CD4-positive, alpha-beta T cell treated with Interferon alpha-2 for 1 hour (primary cell): ENCODE measurements around the gene ARHGAP10.
A peak's percentile ranks its signal among the peaks of the same experiment; 100 is the strongest.
"Not testable (repeated sequence)": the region's sequence is repeated elsewhere in the genome, so short reads cannot be mapped to it uniquely, and the experiment has no call there.

Experiments
- DNase-seq, 2 donors: peaks; one replicate each; pipeline ENCODE4 v3.0.0-alpha.2; 2020 to 2022

ARHGAP10 gene

GRCh38 chr4:147794787-147795413 is 63.0 kb downstream of the ARHGAP10 start:
- DNase-seq, result no peak

GRCh38 chr4:147799057-147799456 is 67.2 kb downstream of the ARHGAP10 start:
- DNase-seq, result not testable (repeated sequence)

DNA sequence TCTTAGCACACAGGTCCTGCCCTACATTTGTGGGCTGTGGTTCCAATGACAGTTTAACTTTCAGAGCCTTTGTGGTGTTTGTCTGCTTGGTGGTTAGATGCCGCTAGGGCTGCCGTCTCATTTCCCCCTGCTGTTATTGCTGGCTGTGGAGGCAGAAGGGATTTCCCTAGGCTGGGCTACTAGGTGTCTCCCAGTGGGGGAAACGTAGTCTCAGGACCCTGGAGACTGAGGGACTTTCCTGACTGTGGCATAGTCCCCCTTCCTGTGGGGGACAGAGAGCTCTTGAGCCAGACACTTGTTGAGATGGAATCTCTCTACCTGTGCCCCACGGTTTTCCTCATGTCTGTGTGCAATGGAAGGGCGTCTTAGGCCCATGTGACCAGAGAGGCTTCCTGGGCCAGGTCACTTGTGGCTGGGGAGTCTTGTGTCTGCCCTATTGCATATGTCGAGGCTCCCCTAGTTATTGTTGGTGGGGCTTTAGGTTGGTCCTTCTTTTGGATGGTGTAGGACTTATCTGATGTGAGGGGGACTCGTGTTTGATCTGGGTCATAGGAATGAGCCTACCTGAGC is 68.2 kb downstream of the ARHGAP10 start:
- DNase-seq, result peak; percentile 59 to 73

GRCh38 chr4:147801820-147802219 is 69.9 kb downstream of the ARHGAP10 start:
- DNase-seq, result no peak

GRCh38 chr4:147802346-147802745 is 70.5 kb downstream of the ARHGAP10 start:
- DNase-seq, result no peak

- DNase-seq, result no peak
Measured at GRCh38 chr4:147805946-147806345, 74.1 kb downstream of the ARHGAP10 start.

- DNase-seq, result no peak
Measured at GRCh38 chr4:147808447-147808846, 76.6 kb downstream of the ARHGAP10 start.

DNA sequence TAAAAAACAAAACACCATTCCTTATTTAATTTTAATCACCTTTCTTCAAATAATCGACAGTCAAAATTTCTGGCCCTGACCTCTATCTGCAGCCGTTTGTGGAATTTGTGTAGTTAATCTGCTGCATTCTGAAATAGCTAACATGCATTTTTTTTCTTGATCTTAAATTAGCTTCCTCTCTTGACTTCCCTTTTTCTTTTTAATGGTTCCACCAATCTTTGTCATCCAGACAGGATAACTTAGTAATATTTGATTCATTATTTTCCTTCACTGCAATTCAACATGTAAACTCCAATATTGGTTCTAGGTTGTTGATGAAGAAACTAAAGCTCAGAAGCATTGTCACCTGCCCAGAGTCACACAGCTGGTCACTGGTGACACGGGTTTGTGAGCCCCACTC is 77.3 kb downstream of the ARHGAP10 start:
- no peak for DNase-seq

DNA sequence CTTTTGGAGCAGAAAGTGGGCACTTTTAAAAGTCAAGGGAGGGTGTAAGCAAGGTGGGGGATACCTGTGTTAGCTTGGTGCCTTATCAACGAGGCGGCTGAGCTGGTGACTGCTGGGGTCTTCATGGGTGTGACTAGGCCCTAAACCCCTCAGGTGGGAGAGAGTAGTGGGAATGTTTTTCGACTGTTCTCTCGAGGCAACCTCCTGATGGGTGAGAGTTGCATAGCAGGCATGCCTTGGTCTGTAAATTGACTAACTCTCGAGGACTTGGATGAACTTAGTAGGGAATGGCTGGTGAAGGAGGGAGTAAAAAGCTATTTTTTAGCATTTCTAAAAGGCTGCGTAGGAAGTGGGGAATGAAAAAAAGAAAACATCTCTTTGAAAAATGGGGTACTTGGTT is 80.0 kb downstream of the ARHGAP10 start:
- DNase-seq, result no peak

GRCh38 chr4:147813109-147813773 is 81.4 kb downstream of the ARHGAP10 start:
- no peak for DNase-seq

GRCh38 chr4:147813973-147814372 is 82.1 kb downstream of the ARHGAP10 start:
- no peak for DNase-seq

- no peak for DNase-seq
Measured at GRCh38 chr4:147814376-147814775, 82.5 kb downstream of the ARHGAP10 start.

- no peak for DNase-seq
Measured at GRCh38 chr4:147815741-147816140, 83.9 kb downstream of the ARHGAP10 start.

DNA sequence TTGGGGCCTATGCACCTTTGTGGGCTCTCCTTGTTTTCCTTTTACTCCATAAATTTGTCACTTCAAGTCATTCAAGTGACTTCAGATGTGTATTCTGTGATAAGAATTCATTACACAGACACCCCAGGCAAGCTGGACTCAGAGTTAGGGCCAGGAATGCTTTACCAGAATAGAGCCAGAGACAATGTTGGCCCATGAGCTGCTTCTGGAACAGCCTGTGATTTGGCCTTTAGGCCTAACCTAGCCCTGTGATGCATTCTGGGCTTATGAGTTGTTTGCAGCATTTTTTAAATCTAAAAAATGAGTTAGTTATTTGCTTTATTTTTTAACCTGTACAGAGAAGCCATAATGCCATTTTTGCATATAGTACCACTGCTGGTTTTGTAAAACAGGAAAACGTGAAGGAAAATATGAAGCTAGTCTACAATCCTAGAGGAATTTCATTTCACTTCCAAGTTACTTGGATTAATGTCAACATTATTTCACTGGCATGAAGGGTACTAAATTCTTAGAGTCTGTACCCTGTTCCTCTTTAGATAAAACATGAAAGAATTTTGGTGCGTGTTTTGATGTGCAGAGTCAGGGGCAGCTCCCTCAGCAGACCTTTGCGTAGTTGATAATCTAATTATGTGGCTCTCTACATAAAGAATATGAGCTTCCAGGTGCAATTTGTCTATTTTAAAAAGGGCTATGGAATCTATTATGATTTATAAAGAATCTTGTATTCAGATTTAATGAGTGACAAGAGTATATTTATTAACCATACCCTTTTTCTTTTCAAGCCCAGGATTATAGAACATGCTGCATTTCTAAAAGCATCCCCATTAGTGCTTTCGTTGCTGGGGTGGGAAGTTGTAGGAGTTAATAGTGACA is 84.7 kb downstream of the ARHGAP10 start:
- DNase-seq, result no peak

GRCh38 chr4:147820975-147821374 is 89.1 kb downstream of the ARHGAP10 start:
- no peak for DNase-seq

GRCh38 chr4:147821555-147821954 is 89.7 kb downstream of the ARHGAP10 start:
- DNase-seq, result no peak

GRCh38 chr4:147822128-147822527 is 90.2 kb downstream of the ARHGAP10 start:
- DNase-seq, result no peak

DNA sequence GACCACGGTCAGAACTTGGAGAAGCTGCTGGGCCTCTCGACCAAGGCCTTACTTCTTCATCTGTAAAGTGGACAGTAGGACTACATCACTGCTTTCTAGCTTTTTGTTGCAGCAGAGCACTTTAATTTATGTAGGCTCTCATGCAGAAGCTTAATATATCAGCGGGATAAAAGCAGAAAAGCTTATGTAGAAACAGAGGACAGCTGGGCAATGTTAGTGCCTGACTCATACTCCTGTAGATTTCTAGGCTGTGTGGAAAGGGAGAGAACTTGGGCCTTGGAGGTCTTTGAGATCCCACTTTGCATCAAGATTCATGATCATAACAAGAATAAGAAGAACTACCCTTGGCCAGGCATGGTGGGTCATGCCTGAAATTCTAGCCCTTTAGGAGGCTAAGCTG is 91.2 kb downstream of the ARHGAP10 start:
- no peak for DNase-seq

- DNase-seq, result no peak
Measured at GRCh38 chr4:147824316-147824715, 92.4 kb downstream of the ARHGAP10 start.

DNA sequence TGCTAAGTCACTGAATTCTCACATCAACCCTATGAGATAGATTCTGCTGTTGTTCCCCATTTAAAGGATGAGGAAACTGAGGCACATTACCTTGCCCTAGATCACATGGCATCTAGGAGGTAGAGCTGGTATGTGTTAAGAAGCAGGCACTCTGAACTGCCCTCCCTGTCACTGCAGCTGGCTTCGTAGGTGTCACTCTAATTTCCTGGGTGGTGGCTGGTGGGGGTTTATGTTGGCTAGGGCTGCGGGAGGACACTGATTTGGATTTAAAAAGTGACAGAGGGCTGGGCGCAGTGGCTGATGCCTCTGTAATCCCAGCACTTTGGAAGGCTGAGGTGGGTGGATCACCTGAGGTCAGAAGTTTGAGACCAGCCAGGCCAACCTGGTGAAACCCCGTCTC is 93.0 kb downstream of the ARHGAP10 start:
- no peak for DNase-seq

GRCh38 chr4:147825451-147826287 is 93.8 kb downstream of the ARHGAP10 start:
- DNase-seq, result no peak

DNA sequence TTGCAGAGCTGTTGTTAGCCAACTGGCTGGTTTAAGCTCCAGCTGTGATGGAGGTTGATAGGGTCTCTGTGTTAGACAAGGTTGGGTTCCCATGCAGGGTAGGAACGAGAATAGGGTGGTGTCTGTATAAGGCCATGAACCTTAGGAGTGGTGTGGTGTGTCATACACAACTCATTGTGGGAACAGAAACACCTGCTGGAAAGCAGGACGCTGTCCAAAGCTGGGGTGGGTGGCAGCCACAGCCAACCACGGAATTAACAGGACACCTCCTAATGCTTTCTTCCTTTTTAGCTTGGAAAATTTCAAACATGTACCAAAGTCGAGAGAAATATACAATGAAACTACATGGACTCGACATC is 94.4 kb downstream of the ARHGAP10 start:
- DNase-seq, result no peak
